CD14-positive monocyte (primary cell): Measurements from ENCODE around the gene EQTN. TPM values are rescaled to one million over a fixed set of nuclear protein-coding genes. Genes with fewer than 3 reads are reported as not detected.

ENCODE experiments used
- DNase-seq, 3 donors: peaks; one replicate each; pipeline ENCODE4 v3.0.0-alpha.2; 2011 to 2022
- H2AFZ ChIP-seq: 2 replicates; pipeline ENCODE4 v1.6.0; 2012; ENCODE audit warnings: mild to moderate bottlenecking, low read depth, low read length, inconsistent platforms; ENCODE audit not compliant: insufficient read depth, poor library complexity, severe bottlenecking
- H3K27ac ChIP-seq, 2 donors: 1 replicate in 1 of 2; 2 replicates in 1 of 2; pipeline ENCODE4 v1.5.1; 2012 to 2013; ENCODE audit warnings: low read length in 2 of 2, control low read depth in 1 of 2, inconsistent platforms in 1 of 2, low read depth in 1 of 2, mild to moderate bottlenecking in 1 of 2
- H3K27me3 ChIP-seq, 2 donors: one replicate each; pipeline versions ENCODE4 v1.6.0 to v1.6.1; 2011 to 2013; ENCODE audit warnings: low read length in 2 of 2; ENCODE audit not compliant: control insufficient read depth in 2 of 2, insufficient read depth in 2 of 2
- H3K36me3 ChIP-seq, 2 donors: replicated peaks in 1 of 2; 1 replicate in 1 of 2; 2 replicates in 1 of 2; pipeline versions ENCODE4 v1.5.1 to v1.6.1; 2012 to 2013; ENCODE audit warnings: low read length in 2 of 2, control low read depth in 1 of 2, inconsistent platforms in 1 of 2, mild to moderate bottlenecking in 1 of 2; ENCODE audit not compliant: insufficient read depth in 2 of 2, control insufficient read depth in 1 of 2
- H3K4me1 ChIP-seq, 2 donors: 1 replicate in 1 of 2; 2 replicates in 1 of 2; pipeline versions ENCODE4 v1.5.1 to v1.6.1; 2012 to 2013; ENCODE audit warnings: low read length in 2 of 2, control low read depth in 1 of 2, inconsistent platforms in 1 of 2, mild to moderate bottlenecking in 1 of 2, moderate library complexity in 1 of 2; ENCODE audit not compliant: insufficient read depth in 2 of 2, control insufficient read depth in 1 of 2
- H3K4me2 ChIP-seq: replicated peaks from 2 replicates; pipeline ENCODE3; 2012; ENCODE audit warnings: low read length, moderate library complexity, mild to moderate bottlenecking; ENCODE audit not compliant: poor library complexity, severe bottlenecking; ENCODE audit errors: extremely low read depth
- H3K4me3 ChIP-seq, 3 experiments: fragments of 200-600 bp in 1 of 3; sonication (generic) in 1 of 3; replicated peaks in 1 of 3; 1 replicate in 2 of 3; 2 replicates in 1 of 3; pipeline ENCODE4 v1.5.1; 2011 to 2013; ENCODE audit warnings: low read length in 3 of 3, mild to moderate bottlenecking in 3 of 3, control low read depth in 2 of 3, low read depth in 2 of 3, inconsistent platforms in 1 of 3, moderate library complexity in 1 of 3
- H3K79me2 ChIP-seq: 2 replicates; pipeline ENCODE4 v1.6.0; 2012; ENCODE audit warnings: mild to moderate bottlenecking, control low read depth, inconsistent platforms, low read length, moderate library complexity; ENCODE audit not compliant: insufficient read depth
- H3K9ac ChIP-seq: 2 replicates; pipeline ENCODE4 v1.6.0; 2017; ENCODE audit warnings: low read length, mild to moderate bottlenecking; ENCODE audit not compliant: insufficient read depth, poor library complexity, severe bottlenecking
- H3K9me3 ChIP-seq, 2 donors: replicated peaks in 1 of 2; 1 replicate in 1 of 2; 2 replicates in 1 of 2; pipeline versions ENCODE4 v1.5.1 to v1.6.1; 2012 to 2013; ENCODE audit warnings: low read length in 2 of 2, control low read depth in 1 of 2; ENCODE audit not compliant: control insufficient read depth in 1 of 2, insufficient read depth in 1 of 2
- H4K20me1 ChIP-seq: 2 replicates; pipeline ENCODE4 v1.6.0; 2012; ENCODE audit warnings: mild to moderate bottlenecking, low read length, control low read depth, moderate library complexity; ENCODE audit not compliant: insufficient read depth
- H3K27ac Mint-ChIP-seq, 7 donors: one replicate each; pipeline ENCODE4 v1.8.0; 2020; ENCODE audit warnings: mild to moderate bottlenecking in 7 of 7, mixed read lengths in 7 of 7, moderate library complexity in 6 of 7, inconsistent platforms in 2 of 7
- H3K27me3 Mint-ChIP-seq, 3 donors: one replicate each; pipeline ENCODE4 v1.8.0; 2021 to 2022; ENCODE audit warnings: low read depth in 3 of 3, mild to moderate bottlenecking in 3 of 3, mixed read lengths in 3 of 3, moderate library complexity in 3 of 3, inconsistent platforms in 1 of 3
- H3K36me3 Mint-ChIP-seq, 2 donors: one replicate each; pipeline ENCODE4 v1.8.0; 2020; ENCODE audit warnings: mixed read lengths in 2 of 2, inconsistent platforms in 1 of 2, mild to moderate bottlenecking in 1 of 2
- H3K4me1 Mint-ChIP-seq: one replicate; pipeline ENCODE4 v1.8.0; 2020; ENCODE audit warnings: mild to moderate bottlenecking, mixed read lengths
- H3K4me3 Mint-ChIP-seq, 2 donors: one replicate each; pipeline ENCODE4 v1.8.0; 2020; ENCODE audit warnings: mild to moderate bottlenecking in 2 of 2, mixed read lengths in 2 of 2, moderate library complexity in 1 of 2
- H3K9me3 Mint-ChIP-seq, 7 donors: one replicate each; pipeline ENCODE4 v1.8.0; 2020 to 2022; ENCODE audit warnings: mixed read lengths in 7 of 7, mild to moderate bottlenecking in 6 of 7, moderate library complexity in 6 of 7, inconsistent platforms in 2 of 7
- CTCF ChIP-seq: fragments of 200-600 bp; IDR thresholded peaks from one replicate; pipeline ENCODE4 v1.8.0; 2022; ENCODE audit warnings: antibody characterized with exemption, mild to moderate bottlenecking
- WGBS: methylation state at CpG from one replicate; pipeline ENCODE4 v1.1.5; 2013; ENCODE audit warnings: missing lambda C conversion rate; ENCODE audit not compliant: insufficient coverage; 5-methylcytosine and 5-hydroxymethylcytosine counted together
- intact Hi-C, 2 donors: fragments of 100-400 bp; cut with micrococcal nuclease; formaldehyde crosslinking; loops; one replicate each; pipeline versions ENCODE4 v1.15.0 to v1.15.1; 2023
- polyA plus RNA-seq, 3 donors: library from polyadenylated mRNA; depleted of rRNA in 1 of 3; unstranded in 2 of 3; stranded (reverse) in 1 of 3; fragments of 300-500 nt in 2 of 3; fragments of >200 nt in 1 of 3; fragmentation: Illumina TruSeq in 2 of 3; gene quantifications; 1 replicate in 2 of 3; 2 replicates in 1 of 3; pipeline ENCODE4 v1.2.3, GENCODE V29; 2012 to 2021

Gene EQTN
- polyA plus RNA-seq, 3 donors, result not detected

GRCh38 chr9:27273186-27273585, 23.8 kb downstream of the EQTN start:
- no peak overlapping the region for H3K27ac ChIP-seq
- H3K79me2 ChIP-seq, result no peaks in the 10 kb centered on the region
- Mint-ChIP-seq H3K27me3 (no peaks in the 10 kb centered on the region), H3K4me3 (no peak overlapping the region), H3K36me3 (no peaks in the 10 kb centered on the region), H3K4me1 (peaks cover 3% of the 10 kb centered on the region), H3K27ac (no peak overlapping the region), H3K9me3 (peaks cover 0 to 2% (median 0%) of the 10 kb centered on the region in 7 donors)
- H3K36me3 ChIP-seq, result no peaks in the 10 kb centered on the region
- no peak overlapping the region for H3K4me3 ChIP-seq
- H3K9me3 ChIP-seq, result no peaks in the 10 kb centered on the region
- no peak overlapping the region for H2AFZ ChIP-seq
- no peak overlapping the region for H3K4me2 ChIP-seq
- H3K27me3 ChIP-seq, result no peaks in the 10 kb centered on the region
- WGBS, result no CpG with 5 or more reads among the region's 1 CpG
- no peak overlapping the region for H3K9ac ChIP-seq
- no peaks in the 10 kb centered on the region for H4K20me1 ChIP-seq
- no peak for DNase-seq
- intact Hi-C loops, result no loop called here
- no peaks in the 10 kb centered on the region for H3K4me1 ChIP-seq
- no peak for TF ChIP-seq CTCF

GRCh38 chr9:27272103-27272502, 24.8 kb downstream of the EQTN start:
- DNase-seq, result no peak
- Mint-ChIP-seq H3K4me3 (no peak overlapping the region), H3K27ac (no peak overlapping the region), H3K4me1 (peaks cover 3% of the 10 kb centered on the region), H3K27me3 (peaks cover 0 to 1% (median 0%) of the 10 kb centered on the region in 3 donors), H3K36me3 (no peaks in the 10 kb centered on the region), H3K9me3 (peaks cover 0 to 2% (median 0%) of the 10 kb centered on the region in 7 donors)
- Histone ChIP-seq H3K4me2 (no peak overlapping the region), H3K27me3 (no peaks in the 10 kb centered on the region), H3K79me2 (no peaks in the 10 kb centered on the region), H3K9ac (no peak overlapping the region), H3K4me1 (no peaks in the 10 kb centered on the region), H3K9me3 (no peaks in the 10 kb centered on the region), H3K36me3 (no peaks in the 10 kb centered on the region), H3K27ac (no peak overlapping the region), H4K20me1 (no peaks in the 10 kb centered on the region), H3K4me3 (no peak overlapping the region), H2AFZ (no peak overlapping the region)
- no CpG with 5 or more reads among the region's 2 CpGs for WGBS
- no peak for TF ChIP-seq CTCF
- intact Hi-C loops, result no loop called here
